ENCODE results near the gene BDKRB2. TPM values are rescaled to one million over a fixed set of nuclear protein-coding genes. Genes with fewer than 3 reads are reported as not detected.

BDKRB2 gene
- total and polyA plus RNA-seq, 2 experiments from 2014 or later = 0.14 to 0.21 TPM

DNA sequence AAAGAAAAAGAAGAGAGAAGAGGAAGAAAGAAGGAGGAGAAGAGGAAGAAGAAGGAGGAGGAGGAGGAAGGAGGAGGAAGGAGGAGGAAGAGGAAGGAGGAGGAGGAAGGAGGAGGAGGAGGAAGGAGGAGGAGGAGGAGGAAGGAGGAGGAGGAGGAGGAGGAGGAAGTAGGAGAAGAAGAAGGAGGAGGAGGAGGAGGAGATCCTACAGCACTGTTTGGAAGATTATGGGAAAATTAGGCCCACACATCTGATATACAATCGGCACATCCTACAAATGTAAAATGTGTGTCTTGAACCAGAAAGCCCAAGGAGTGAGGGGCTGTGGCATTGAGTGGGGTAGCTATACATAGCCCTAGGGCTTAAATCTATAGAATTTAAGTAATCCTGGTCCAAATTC lies 12.0 kb downstream of the BDKRB2 start:
- Histone ChIP-seq H3K79me2 (replicated peaks; ENCODE audit: insufficient read depth) (no peaks in the 10 kb centered on the region), H3K4me2 (no peak overlapping the region), H3K27me3 (ENCODE audit: insufficient read depth) (no peaks in the 10 kb centered on the region), H3K27ac (ENCODE audit: low read depth) (no peak overlapping the region), H3K4me1 (ENCODE audit: insufficient read depth) (no peaks in the 10 kb centered on the region), H3K36me3 (ENCODE audit: insufficient read depth) (no peaks in the 10 kb centered on the region), H3K4me3 (no peak overlapping the region), H2AFZ (no peak overlapping the region), H4K20me1 (replicated peaks; ENCODE audit: insufficient read depth) (no peaks in the 10 kb centered on the region), H3K9me2 (ENCODE audit: insufficient read depth) (no peaks in the 10 kb centered on the region), H3F3A (replicated peaks; ENCODE audit: low read depth) (no peaks in the 10 kb centered on the region)
- DNase-seq (ENCODE audit: low spot score) (no peak), ATAC-seq (no peak)
- Mint-ChIP-seq H3K27me3 (ENCODE audit: insufficient read depth, low read depth, poor library complexity) (peaks cover 5% of the 10 kb centered on the region), H3K9me3 (peaks cover 8% of the 10 kb centered on the region), H3K4me3 (no peak overlapping the region), H3K4me1 (peaks cover 2% of the 10 kb centered on the region; the same call in 1 of the 3 replicates), H3K36me3 (ENCODE audit: low read depth) (peaks cover 7% of the 10 kb centered on the region; the same call in 1 of the 3 replicates), H3K27ac (no peak overlapping the region)
- TF ChIP-seq EZH2 (IDR thresholded peaks at IDR 0.05; ENCODE audit: low read depth, unreplicated experiment) (no peak), EZH2phosphoT487 (IDR thresholded peaks at IDR 0.05; ENCODE audit: unreplicated experiment) (no peak), JUNB (IDR thresholded peaks at IDR 0.05; ENCODE audit: unreplicated experiment) (no peak), ZNF114 (CRISPR knock-in tag; IDR thresholded peaks at IDR 0.05) (no peak), POLR2AphosphoS5 (IDR thresholded peaks at IDR 0.05; ENCODE audit: low read depth) (no peak), CREB1 (CRISPR knock-in tag; IDR thresholded peaks at IDR 0.05; ENCODE audit: low read depth) (no peak), STAT1 (IDR thresholded peaks at IDR 0.05; ENCODE audit: unreplicated experiment) (no peak), NANOG (IDR thresholded peaks at IDR 0.05; ENCODE audit: borderline replicate concordance) (no peak), ZNF331 (CRISPR knock-in tag; IDR thresholded peaks at IDR 0.05; ENCODE audit: low read depth) (no peak)
- TF ChIP-seq, protein P1, sequence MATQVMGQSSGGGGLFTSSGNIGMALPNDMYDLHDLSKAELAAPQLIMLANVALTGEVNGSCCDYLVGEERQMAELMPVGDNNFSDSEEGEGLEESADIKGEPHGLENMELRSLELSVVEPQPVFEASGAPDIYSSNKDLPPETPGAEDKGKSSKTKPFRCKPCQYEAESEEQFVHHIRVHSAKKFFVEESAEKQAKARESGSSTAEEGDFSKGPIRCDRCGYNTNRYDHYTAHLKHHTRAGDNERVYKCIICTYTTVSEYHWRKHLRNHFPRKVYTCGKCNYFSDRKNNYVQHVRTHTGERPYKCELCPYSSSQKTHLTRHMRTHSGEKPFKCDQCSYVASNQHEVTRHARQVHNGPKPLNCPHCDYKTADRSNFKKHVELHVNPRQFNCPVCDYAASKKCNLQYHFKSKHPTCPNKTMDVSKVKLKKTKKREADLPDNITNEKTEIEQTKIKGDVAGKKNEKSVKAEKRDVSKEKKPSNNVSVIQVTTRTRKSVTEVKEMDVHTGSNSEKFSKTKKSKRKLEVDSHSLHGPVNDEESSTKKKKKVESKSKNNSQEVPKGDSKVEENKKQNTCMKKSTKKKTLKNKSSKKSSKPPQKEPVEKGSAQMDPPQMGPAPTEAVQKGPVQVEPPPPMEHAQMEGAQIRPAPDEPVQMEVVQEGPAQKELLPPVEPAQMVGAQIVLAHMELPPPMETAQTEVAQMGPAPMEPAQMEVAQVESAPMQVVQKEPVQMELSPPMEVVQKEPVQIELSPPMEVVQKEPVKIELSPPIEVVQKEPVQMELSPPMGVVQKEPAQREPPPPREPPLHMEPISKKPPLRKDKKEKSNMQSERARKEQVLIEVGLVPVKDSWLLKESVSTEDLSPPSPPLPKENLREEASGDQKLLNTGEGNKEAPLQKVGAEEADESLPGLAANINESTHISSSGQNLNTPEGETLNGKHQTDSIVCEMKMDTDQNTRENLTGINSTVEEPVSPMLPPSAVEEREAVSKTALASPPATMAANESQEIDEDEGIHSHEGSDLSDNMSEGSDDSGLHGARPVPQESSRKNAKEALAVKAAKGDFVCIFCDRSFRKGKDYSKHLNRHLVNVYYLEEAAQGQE (IDR thresholded peaks at IDR 0.05; ENCODE audit: unreplicated experiment) = no peak
- TF ChIP-seq, protein P2, sequence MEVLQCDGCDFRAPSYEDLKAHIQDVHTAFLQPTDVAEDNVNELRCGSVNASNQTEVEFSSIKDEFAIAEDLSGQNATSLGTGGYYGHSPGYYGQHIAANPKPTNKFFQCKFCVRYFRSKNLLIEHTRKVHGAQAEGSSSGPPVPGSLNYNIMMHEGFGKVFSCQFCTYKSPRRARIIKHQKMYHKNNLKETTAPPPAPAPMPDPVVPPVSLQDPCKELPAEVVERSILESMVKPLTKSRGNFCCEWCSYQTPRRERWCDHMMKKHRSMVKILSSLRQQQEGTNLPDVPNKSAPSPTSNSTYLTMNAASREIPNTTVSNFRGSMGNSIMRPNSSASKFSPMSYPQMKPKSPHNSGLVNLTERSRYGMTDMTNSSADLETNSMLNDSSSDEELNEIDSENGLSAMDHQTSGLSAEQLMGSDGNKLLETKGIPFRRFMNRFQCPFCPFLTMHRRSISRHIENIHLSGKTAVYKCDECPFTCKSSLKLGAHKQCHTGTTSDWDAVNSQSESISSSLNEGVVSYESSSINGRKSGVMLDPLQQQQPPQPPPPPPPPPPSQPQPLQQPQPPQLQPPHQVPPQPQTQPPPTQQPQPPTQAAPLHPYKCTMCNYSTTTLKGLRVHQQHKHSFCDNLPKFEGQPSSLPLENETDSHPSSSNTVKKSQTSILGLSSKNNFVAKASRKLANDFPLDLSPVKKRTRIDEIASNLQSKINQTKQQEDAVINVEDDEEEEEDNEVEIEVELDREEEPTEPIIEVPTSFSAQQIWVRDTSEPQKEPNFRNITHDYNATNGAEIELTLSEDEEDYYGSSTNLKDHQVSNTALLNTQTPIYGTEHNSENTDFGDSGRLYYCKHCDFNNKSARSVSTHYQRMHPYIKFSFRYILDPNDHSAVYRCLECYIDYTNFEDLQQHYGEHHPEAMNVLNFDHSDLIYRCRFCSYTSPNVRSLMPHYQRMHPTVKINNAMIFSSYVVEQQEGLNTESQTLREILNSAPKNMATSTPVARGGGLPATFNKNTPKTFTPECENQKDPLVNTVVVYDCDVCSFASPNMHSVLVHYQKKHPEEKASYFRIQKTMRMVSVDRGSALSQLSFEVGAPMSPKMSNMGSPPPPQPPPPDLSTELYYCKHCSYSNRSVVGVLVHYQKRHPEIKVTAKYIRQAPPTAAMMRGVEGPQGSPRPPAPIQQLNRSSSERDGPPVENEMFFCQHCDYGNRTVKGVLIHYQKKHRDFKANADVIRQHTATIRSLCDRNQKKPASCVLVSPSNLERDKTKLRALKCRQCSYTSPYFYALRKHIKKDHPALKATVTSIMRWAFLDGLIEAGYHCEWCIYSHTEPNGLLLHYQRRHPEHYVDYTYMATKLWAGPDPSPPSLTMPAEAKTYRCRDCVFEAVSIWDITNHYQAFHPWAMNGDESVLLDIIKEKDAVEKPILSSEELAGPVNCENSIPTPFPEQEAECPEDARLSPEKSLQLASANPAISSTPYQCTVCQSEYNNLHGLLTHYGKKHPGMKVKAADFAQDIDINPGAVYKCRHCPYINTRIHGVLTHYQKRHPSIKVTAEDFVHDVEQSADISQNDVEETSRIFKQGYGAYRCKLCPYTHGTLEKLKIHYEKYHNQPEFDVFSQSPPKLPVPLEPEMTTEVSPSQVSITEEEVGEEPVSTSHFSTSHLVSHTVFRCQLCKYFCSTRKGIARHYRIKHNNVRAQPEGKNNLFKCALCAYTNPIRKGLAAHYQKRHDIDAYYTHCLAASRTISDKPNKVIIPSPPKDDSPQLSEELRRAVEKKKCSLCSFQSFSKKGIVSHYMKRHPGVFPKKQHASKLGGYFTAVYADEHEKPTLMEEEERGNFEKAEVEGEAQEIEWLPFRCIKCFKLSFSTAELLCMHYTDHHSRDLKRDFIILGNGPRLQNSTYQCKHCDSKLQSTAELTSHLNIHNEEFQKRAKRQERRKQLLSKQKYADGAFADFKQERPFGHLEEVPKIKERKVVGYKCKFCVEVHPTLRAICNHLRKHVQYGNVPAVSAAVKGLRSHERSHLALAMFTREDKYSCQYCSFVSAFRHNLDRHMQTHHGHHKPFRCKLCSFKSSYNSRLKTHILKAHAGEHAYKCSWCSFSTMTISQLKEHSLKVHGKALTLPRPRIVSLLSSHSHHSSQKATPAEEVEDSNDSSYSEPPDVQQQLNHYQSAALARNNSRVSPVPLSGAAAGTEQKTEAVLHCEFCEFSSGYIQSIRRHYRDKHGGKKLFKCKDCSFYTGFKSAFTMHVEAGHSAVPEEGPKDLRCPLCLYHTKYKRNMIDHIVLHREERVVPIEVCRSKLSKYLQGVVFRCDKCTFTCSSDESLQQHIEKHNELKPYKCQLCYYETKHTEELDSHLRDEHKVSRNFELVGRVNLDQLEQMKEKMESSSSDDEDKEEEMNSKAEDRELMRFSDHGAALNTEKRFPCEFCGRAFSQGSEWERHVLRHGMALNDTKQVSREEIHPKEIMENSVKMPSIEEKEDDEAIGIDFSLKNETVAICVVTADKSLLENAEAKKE (CRISPR knock-in tag; IDR thresholded peaks at IDR 0.05) = no peak
- TF ChIP-seq, protein P3, sequence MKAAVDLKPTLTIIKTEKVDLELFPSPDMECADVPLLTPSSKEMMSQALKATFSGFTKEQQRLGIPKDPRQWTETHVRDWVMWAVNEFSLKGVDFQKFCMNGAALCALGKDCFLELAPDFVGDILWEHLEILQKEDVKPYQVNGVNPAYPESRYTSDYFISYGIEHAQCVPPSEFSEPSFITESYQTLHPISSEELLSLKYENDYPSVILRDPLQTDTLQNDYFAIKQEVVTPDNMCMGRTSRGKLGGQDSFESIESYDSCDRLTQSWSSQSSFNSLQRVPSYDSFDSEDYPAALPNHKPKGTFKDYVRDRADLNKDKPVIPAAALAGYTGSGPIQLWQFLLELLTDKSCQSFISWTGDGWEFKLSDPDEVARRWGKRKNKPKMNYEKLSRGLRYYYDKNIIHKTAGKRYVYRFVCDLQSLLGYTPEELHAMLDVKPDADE (IDR thresholded peaks at IDR 0.05) = no peak
- TF ChIP-seq, protein P4, sequence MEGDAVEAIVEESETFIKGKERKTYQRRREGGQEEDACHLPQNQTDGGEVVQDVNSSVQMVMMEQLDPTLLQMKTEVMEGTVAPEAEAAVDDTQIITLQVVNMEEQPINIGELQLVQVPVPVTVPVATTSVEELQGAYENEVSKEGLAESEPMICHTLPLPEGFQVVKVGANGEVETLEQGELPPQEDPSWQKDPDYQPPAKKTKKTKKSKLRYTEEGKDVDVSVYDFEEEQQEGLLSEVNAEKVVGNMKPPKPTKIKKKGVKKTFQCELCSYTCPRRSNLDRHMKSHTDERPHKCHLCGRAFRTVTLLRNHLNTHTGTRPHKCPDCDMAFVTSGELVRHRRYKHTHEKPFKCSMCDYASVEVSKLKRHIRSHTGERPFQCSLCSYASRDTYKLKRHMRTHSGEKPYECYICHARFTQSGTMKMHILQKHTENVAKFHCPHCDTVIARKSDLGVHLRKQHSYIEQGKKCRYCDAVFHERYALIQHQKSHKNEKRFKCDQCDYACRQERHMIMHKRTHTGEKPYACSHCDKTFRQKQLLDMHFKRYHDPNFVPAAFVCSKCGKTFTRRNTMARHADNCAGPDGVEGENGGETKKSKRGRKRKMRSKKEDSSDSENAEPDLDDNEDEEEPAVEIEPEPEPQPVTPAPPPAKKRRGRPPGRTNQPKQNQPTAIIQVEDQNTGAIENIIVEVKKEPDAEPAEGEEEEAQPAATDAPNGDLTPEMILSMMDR (conservative IDR thresholded peaks at IDR 0.05; ENCODE audit: low read depth in 2 of 2) = no peak

Measured in GM23338 (cell line).